HG03108 (cell line): ENCODE results near the gene SGIP1.

ENCODE experiments used
- ATAC-seq: cut with Tn5 transposase; IDR thresholded peaks from one replicate; pipeline ENCODE4 v1.9.1; 2021; ENCODE audit warnings: moderate library complexity; ENCODE audit not compliant: unreplicated experiment

SGIP1 gene

DNA sequence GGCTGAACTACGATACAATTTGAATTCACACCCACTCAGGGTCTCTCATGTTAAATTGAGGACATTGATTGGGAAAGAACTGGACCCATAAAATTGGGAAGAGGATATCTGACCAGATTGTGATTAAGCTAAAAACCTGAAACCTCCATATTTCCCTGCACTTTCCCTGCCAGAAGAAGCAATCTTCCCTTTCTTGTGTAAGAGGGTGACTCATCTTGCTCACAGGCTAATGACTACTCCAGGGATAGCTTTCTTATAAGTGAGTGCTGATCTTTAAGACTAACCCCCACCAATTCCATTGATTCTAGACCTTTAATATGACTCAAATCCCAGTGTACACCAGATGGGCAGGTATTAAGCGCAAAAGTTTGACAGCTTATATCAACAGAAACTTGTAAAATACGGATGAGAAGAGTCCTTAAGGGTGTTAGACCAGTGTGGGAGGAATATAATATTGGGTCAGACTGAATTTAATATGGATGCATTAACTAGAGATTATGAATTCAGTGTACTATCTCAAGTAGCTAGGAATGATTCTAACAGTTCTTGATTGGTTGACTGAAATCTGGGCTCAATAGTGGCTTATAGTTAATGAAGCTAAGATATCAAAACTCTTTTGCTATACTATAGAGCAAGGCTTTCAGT lies 12.1 kb upstream of the SGIP1 start:
- no peak for ATAC-seq

DNA sequence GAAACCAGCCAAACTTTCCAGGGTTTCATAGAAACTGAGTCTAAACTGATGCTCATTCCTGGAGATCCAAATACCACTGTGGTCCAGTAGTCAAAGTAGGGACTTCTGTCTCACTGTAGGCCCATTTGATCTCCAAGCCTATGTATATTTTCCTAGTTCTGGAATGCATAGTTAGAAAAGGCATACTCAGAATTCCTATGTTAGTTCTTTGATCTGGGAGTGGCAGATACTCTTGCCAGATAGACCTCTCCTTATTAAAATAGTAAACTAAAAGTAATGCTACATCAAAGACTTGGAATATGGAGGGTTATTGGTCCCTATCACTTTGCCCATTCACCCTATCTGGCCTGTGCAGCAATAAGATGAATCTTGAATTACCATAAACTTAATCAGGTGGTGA lies 10.4 kb upstream of the SGIP1 start:
- no peak for ATAC-seq

DNA sequence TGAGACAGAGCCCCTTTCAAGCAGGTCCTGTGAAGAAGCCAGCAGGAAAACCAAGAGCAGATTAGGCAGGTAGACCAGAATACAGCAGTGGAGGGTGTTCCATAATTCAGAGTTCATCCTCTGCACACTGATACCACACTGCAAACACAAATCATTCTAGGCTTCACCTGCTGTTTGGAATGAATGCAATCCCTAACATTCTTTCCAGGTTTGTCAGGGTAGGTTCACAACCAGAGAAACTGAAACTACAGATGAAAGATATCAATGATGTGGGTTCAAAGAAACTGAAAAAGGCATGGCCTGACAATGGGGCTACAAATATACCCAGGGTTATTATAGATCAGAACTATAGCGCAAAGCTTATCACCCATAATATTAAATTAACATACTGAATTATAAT lies 8.9 kb upstream of the SGIP1 start:
- ATAC-seq = no peak

DNA sequence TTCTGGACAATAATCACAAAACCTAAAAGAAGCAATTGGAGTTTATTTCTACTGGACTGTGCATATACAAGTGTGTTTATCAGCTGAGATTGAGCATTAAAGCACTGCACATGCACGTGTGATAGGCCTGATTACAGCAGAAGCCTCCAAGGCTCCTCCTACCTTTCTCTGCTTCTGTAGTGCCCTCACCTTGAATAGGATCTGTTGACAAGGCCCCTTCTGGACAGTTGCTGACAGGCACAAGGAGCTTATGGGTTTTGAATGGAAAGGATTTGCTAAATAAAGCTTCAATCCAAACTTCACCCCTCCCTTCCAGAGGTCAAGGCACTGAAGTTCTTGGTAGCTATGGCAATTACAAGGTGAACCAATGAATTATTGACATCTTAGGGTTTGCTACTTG lies 7.9 kb upstream of the SGIP1 start:
- ATAC-seq = no peak

DNA sequence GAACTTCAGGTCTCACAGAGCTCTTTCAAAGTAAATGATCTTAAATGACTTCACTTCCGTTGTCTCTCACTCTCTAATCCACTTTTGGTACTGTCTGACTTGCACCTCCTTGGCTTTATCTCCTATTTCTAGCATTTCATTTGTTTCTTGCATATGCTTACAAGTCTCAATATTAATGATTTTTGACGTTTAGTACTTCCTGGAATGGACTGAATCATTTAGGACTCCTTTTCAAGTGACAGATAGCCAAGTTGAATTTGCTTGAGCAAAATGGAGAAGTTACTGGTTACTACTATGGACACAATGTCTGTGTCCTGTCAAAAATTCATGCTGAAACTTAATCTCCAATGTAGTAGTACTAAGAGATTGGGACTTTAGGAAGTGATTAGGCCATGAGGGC lies 7.0 kb upstream of the SGIP1 start:
- no peak for ATAC-seq

DNA sequence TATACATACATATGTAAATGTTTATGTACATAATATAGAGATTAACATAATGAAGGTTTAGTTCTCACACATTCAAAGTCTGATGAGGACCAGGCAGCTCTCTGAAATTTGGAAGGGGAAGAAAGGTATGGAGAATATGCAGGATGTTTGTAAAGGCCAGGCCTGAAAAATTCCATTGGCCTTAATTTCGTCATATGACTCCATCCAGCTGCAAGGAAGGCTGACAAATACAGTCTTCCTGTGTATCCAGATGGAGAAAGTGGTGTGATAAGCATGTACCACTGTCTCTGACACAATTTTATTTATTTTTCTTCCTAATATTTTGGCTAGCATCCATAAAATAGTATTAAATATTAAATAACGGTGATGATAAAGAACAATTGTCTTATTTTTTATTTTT lies 6.3 kb upstream of the SGIP1 start:
- ATAC-seq = no peak

DNA sequence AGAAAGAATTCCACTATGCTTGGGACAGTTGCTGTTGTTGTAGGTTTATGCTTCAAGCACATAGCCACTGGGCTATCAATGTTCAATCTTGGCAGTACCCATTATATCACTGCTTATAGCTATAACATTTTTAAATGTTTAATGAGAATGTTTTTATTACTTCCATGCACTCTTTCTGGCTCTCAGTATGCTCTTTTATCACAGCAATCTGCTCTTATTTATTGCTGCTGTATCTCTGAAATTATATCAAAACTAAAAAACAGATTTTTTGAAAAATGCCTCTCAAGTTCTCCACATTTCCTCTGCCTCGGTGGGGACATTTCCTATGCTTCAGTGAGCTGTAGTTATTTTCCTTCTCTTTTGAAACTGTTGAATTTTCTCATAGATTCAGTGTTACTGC lies 5.4 kb upstream of the SGIP1 start:
- ATAC-seq = no peak

DNA sequence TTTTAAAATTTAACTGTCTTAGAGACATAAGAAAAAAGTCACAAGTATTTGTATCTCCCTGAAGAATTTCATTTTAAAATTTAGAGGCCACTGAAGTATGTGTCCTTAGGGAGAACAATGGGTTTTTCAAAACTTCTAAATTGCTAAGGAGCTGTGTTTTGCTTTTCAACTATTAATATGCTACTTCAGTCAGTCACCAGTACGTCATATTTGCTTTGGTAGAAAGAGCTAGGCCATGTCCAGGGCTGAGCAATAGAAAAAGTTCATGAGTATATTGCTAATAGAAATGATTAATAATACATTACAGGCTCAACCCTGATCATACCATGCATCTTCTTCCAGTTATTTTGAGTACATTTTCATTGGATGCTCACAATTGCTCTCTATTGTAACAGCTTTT lies 1.7 kb upstream of the SGIP1 start:
- ATAC-seq = no peak

DNA sequence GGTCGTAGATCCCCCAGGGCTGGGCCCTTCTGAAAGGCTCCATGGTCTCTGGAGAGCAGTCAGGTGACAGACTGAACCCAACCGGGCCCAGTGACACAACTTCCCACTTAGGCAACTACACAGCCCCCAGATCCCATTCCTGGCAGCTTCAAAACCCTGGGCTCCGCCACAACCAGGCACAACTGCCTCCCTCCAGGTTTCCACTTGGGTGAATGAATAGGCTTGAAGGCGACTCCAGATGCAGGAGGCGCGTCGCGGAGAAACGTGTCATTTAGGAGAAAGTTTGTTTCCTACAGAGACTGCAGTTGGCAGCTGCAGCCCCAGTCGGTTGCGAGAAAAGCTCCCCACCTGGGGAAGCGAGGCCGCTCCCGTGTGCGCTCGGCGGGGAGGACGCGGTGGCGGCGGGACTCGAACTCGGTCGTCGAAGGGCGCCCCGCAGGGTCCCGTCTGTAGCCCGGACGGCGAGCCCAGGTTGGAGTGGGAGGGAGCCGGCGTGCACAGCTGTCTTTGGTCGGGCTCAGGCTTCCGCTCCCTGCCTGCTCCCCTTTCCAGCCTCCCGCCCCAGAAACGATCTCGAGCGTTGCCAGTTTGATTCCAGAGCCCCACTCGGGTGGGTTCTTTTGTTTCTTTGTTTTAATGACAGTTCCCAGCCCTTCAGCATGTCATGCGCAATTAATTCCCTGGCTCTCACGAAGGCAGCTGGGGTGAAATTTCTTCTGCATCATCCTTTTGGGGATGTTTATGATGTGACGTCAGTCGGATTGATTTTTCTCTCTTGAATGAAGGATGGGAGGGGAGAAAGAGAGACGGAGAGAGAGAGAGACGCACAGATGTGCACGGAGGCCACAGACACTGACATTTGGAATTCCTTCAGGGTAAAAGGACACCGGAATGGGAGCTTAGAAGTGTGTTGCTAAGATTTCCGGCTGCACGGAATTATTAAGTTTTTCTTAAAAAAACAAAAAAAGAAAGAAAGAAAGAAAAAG lies 862 bp upstream of the SGIP1 start:
- no peak for ATAC-seq

DNA sequence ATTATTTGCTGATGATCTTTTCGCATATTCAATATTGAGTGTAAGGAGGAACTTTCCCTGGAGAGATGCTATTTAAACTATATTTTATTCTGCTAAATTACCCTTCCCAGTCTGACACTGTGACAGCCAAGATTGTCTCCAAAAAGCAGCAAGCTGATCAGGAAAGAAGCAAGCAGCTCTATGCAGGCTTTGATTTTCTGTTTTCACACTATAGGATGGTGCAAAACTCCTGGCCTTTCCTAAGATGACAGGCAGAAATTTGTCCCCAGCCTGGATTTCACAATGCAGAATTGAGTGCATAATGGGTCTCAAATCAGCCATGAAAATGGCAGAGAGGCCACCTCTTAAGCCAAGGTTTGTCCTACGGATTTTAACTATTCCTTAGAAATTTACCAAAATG lies 1.1 kb downstream of the SGIP1 start:
- ATAC-seq = no peak

DNA sequence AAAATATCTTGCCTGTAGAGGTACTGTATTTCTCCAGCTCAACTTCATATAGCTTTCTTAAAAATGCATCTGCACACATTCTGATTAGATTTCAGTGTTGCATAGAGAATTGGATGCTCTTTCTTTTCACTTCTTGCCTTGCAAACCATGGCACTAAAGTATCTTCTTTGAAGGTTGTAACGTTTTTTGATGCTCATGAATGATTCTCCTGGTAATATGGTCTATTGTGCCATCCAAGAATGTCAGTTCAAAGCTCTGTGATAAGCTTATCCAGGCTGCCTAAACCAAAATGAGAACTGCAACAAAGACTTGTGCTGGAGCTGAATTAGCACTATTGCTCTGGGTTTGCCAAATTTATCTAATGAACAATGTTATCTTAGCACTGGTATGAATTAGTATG lies 1.9 kb downstream of the SGIP1 start:
- ATAC-seq = no peak

DNA sequence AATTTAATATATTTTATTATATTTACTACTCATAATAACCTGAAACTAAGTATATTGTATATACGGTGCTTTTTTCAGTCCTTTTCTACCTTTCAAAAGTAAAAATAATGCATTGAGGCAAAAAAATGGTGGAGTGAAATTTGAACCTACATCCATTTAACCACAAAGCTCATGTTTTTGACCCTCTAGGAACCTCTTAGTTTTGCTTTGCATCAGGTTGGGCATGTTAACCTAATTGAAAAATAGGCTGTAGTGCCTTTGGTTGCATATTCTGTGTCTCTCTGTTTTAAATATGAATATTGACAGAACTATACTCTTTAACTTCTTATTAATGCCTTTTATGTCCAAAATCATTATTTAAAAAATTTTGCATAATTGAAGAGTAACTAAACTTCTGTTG lies 3.8 kb downstream of the SGIP1 start:
- no peak for ATAC-seq

DNA sequence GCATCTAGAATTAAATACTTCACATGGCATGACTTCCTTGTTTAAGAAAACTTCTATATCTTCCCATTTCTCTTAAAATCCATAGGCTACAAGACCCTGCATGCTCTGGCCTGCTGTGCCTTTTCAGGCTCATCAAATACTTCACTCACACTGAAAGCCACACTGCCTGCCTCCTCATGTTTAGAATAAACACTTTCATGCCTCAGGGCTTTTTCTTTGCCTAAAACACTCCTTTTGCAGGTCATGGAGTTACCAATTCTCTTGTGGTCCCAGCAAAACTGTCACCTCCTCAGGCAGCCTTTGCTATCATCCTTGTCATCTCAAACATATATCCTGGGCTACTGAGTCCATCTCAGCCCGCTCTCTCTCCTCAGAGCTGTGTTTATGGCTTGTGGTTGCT lies 5.5 kb downstream of the SGIP1 start:
- no peak for ATAC-seq

DNA sequence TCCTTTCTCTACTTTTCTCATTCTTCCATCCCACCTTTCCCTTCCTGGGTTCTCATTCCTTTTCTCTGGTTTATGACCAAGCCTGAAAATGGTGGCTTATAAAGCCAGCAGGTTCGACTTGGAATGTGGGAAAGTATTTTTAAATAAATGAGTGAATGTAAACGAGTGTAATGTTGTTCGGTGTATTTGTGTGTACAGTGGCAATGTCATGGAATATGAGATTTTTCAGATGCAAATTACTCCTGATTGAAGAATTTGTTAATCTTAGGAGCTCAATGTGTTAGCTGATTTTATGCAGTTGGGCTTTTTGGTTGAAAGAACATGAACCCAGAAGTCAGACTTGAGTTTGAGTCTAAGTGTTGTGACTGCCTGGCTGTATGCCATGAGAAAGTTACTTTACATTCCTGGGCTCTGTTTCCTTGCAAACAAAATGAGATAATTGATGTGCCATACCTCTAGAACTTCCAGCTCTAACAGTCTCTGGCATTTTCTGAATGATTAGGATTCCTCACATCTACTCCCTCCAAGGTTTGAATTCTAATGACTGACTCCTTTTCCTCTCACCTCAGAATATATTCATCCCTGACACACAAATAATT lies 6.6 kb downstream of the SGIP1 start:
- ATAC-seq = no peak

DNA sequence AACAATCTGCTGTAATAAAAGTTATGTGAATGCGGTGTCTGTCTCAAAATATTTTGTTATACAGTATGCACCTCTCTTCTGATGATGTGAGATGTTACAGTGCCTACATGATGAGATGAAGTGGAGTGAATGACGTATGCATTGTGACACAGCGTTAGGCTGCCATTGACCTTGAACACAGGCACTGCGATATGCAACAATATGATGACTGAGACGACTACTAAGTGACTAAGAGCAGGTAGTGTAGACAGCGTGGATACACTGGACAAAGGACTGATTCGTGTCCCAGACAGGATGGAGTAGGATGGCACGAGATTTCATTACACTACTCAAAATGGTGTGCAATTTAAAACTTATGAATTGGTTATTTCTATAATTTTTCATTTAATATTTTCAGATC lies 8.4 kb downstream of the SGIP1 start:
- ATAC-seq = no peak

DNA sequence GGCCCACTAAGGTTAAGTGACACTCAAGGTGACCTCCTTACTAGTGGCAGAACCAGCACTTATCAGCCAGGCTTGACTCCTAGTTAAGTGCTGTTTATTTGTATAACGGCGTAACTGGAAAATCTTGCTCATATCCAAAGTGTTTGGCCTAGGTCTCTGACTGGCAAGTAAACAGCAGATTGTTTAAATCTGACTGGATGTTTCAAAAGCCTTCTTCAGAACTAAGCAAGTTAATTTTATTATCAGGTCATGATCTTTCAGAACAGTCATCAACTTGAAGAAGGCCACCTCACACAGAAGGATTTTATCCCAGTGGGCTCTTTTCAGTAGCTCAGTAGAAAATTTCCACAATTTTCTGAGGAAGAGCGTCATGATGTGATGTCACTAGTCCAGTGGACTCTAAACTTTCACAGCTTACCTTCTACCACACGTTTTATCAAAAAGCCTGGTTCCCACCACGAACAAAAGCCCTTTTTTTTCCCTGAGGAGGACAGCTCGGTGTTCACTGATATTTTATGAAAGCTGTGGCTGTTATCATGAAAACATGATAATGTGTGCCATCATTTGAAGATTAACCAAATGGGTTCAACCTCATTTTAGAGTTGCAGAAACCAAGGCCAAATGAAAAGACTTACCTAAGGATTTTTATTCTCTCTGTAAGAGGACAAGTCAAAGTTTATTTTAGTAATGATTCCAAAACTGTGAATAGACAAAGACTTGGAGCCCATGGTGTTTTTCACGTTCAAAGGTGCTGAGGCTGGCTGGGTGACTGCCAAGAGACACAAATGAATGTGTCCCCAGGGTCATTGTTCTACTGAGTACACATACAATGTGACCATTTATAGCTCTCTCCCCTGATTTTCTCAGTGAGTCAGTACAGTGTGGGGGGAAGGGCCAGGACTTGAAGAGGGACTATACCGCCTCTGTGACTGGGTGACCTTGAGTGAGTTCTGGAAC lies 9.1 kb downstream of the SGIP1 start:
- no peak for ATAC-seq

DNA sequence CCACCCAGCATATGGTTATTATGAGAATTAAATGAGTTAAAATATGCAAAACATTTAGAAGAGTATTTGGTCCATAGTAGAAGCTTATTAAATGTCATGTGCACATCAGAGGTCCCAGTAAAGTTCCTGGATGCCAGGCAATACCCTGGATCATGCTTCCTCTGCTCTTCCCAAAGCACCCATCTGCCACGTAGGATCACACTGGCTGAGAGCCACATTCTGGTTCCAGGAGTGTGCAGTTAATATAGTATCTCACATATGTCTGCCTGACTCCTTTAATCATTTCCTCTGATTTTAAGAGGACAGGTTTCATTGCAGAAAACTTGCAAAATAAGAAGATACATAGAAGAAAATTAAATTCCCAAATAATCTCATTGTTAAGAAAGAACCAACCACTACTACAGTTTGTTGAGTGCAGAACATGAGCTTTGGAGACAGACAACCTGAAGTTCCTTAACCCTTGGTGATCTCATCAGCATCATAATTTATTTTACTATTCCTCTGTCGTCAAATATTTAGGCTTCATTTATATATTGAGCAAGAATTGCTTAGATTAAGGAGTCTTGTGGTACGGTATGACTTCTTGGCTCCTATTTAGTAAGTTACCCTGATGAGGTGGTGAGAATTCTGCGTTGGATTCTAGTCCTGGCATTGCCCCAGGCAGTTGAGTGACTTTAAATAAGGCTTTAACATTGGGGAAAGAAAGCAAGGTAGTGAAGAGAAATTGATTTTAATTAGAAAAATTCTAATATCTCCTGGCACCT lies 12.3 kb downstream of the SGIP1 start:
- no peak for ATAC-seq

DNA sequence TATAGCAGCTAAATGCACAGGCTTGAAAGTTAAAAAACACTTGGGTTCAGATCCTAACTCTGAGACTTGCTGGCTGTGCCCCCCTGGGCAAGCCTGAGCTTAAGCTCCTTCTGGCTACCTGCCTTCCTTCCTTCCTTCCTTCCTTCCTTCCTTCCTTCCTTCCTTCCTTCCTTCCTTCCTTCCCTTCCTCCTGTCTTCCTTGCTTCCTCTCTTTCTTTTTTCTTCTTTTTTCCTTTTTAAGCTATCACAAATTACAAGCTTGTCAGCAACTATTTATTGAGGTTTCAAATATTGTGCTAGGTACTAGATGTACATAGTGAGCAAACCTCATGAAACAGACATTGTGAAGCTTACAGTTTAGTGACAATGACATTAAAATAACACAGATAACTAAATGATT lies 15.1 kb downstream of the SGIP1 start:
- no peak for ATAC-seq

DNA sequence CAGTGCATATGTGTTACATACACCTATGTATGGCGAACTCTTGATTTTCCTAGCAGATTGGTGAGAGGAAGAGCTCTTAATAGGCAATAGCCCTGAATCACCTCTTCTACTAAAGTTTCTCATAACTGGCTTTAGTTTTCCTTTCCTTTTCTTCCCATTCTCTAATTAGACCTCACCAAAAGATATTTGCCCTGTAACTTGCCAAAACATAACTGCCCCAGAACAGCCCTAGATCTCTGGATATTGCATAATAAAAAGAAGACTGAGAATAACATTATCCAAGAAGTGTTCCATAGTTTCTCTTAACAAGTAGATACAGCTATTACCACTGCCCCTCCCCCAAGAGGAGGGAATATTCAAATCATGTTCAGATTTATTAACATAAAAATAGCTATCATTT lies 16.3 kb downstream of the SGIP1 start:
- no peak for ATAC-seq

DNA sequence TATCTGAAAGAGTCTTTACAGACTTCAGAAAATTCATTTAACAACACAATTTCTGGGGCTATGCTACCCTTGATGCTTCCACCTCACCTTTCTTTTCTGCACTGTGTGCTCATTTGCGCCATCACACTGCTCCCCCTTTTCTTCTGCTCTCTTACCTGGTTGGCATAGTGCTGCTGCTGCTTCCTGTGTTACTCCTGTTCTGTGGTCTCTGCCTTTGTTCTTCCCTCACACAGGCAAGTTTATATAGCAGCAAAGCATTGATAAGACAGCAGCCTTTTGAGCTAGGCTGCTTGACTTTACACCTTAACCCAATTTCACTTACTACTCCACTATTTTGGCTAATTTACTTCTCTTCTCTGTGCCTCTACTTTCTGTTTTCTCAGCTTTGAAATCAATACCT lies 18.3 kb downstream of the SGIP1 start:
- no peak for ATAC-seq
